Activated naive CD4-positive, alpha-beta T cell treated with anti-CD3 and anti-CD28 coated beads, Interleukin-2, amount 50 U/mL, for 72 hours (primary cell): ENCODE results near the gene ASB14. TPM values are rescaled to one million over a fixed set of nuclear protein-coding genes. Genes with fewer than 3 reads are reported as not detected.
"Not testable (repeated sequence)": the region's sequence is repeated elsewhere in the genome, so short reads cannot be mapped to it uniquely, and the experiment has no call there.

Experiments
- ATAC-seq, 2 donors: fragments of 150-1000 bp; cut with Tn5 transposase; 2 replicates each; pipeline ENCODE4 v1.10.0; 2021; ENCODE audit warnings: mild to moderate bottlenecking in 2 of 2, moderate library complexity in 2 of 2
- DNase-seq, 2 donors: peaks; one replicate each; pipeline ENCODE4 v3.0.0; 2021 to 2022; ENCODE audit warnings: low spot score in 2 of 2
- H3K27ac Mint-ChIP-seq, 2 donors: one replicate each; pipeline ENCODE4 v1.8.0; 2022; ENCODE audit warnings: mild to moderate bottlenecking in 2 of 2, mixed read lengths in 2 of 2
- H3K36me3 Mint-ChIP-seq, 2 donors: one replicate each; pipeline ENCODE4 v1.8.0; 2022; ENCODE audit warnings: mixed read lengths in 2 of 2
- H3K9me3 Mint-ChIP-seq, 2 donors: one replicate each; pipeline ENCODE4 v1.8.0; 2022; ENCODE audit warnings: mixed read lengths in 2 of 2
- total RNA-seq, 2 donors: library from RNA; stranded (reverse); gene quantifications; one replicate each; pipeline ENCODE4 v1.2.3, GENCODE V29; 2022

ASB14 gene
- not detected for total RNA-seq

DNA sequence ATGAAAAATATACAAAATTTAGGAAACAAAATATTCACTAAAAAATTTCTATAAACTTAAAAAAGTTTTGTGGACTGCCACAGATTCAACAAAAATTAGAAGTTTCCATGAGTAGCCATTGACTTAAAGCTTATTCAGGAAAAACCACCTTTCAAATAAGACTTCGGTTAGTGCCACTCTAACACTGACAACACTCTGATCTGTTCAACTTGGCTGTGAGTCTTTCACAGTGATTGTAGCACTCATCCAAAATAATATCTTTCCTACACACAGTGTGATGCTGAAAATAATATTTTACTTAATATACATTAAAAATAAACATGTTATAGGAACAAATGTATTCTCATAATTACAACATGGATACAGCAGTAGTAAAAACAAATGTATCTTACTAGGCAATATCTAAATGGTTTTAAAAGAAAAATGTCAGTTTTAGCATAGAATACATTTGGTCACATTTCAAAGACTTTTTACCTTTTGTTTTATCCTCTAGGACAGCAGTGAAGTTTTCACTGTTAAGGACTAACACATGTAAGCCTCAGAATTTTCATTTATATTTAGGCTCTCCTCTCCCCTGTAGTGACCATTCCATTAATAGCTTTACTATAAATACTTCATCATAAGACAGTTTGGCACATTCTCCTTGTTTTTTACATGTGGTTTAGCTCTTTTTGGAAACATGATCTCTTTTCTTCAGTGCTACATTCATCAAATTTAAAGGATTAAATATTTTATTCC lies at the start of gene ASB14:
TSS of gene ASB14 (minus strand) at position 527 of the 738 bp plus-strand sequence. CDS start 652 bp downstream, outside the sequence.
- Mint-ChIP-seq H3K36me3 (peaks cover 0 to 5% of the 10 kb centered on the region in 2 donors), H3K27ac (no peak within 1 kb of the TSS), H3K9me3 (peaks cover 0 to 1% of the 10 kb centered on the region in 2 donors)
- no peak for DNase-seq
- no peak for ATAC-seq

DNA sequence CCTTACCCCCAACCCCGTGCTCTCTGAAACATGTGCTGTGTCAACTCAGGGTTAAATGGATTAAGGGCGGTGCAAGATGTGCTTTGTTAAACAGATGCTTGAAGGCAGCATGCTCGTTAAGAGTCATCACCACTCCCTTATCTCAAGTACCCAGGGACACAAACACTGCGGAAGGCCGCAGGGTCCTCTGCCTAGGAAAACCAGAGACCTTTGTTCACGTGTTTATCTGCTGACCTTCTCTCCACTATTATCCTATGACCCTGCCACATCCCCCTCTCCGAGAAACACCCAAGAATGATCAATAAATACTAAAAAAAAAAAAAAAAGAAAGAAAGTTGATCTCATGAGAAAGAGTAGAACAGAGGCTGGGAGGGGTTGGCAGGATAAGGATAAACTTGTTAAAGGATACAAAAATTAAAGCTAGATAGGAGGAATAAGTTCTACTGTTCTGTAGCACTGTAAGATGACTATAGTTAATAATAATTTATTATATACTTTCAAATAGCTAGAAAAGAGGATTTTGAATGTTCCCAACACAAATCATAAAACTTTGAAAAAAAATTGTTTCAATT lies 46.7 kb upstream of the ASB14 start:
- DNase-seq, H3K9me3 Mint-ChIP-seq, H3K36me3 Mint-ChIP-seq, H3K27ac Mint-ChIP-seq, ATAC-seq: not testable (repeated sequence)

DNA sequence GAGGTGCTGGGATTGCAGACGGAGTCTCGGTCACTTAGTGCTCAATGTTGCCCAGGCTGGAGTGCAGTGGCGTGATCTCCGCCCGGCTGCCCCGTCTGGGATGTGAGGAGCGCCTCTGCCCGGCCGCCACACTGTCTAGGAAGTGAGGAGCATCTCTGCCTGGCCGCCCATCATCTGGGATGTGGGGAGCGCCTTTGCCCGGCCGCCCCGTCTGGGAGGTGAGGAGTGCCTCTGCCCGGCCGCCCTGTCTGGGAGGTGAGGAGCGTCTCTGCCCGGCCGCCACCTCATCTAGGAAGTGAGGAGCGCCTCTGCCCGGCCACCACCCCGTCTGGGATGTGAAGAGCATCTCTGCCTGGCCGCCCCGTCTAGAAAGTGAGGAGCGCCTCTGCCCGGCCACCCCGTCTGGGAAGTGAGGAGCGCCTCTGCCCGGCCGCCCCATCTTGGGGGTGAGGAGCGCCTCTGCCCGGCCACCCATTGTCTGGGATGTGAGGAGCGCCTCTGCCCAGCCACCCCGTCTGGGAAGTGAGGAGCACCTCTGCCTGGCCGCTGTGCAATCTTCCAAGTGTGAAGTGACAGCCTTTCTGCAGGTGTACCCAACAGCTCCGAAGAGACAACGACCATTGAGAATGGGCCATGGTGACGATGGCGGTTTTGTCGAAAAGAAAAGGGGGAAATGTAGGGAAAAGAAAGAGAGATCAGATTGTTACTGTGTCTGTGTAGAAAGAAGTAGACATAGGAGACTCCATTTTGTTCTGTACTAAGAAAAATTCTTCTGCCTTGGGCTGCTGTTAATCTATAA lies 46.0 kb upstream of the ASB14 start:
- DNase-seq, H3K9me3 Mint-ChIP-seq, ATAC-seq, H3K27ac Mint-ChIP-seq, H3K36me3 Mint-ChIP-seq: not testable (repeated sequence)

DNA sequence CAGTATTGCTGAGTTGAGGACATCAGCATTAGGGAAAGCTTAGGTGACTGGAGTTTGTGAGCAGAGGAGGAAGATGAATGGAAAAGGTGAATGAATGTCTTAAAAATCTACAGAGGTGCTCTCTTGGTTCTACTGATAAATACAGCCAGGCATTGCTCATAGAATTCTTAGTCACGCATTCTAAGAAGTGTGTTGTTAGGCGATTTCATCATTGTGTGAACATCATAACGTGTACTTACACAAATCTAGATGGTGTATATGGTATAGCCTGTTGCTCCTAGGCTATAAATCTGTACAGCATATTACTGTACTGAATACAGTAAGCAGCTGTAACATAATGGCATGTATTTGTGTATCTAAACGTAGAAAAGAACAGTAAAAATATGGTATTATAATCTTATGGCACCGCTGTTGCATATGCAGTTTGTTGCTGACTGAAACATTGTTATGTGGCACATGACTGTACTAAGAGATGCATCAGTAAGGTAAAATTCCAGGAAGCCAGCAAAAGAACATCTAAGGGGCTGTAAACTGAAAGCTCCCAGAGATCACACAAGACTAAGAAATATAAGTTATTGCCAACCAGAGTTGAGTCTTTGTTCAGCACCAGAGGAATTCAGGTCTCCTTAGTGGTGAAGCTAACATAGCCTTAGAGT lies 42.9 kb upstream of the ASB14 start:
- peak in 1 of 2 donors; percentile 44 for ATAC-seq
- DNase-seq, result no peak
- Mint-ChIP-seq H3K27ac (no peak overlapping the region), H3K36me3 (no peaks in the 10 kb centered on the region), H3K9me3 (no peaks in the 10 kb centered on the region)

- H3K36me3 Mint-ChIP-seq, result no peaks in the 10 kb centered on the region
- H3K9me3 Mint-ChIP-seq, result no peaks in the 10 kb centered on the region
- DNase-seq (no peak), ATAC-seq (no peak)
- H3K27ac Mint-ChIP-seq, result no peak overlapping the region
Measured at GRCh38 chr3:57331078-57331610, 38.7 kb upstream of the ASB14 start.

- DNase-seq, H3K27ac Mint-ChIP-seq, H3K9me3 Mint-ChIP-seq, H3K36me3 Mint-ChIP-seq, ATAC-seq: not testable (repeated sequence)
Measured at GRCh38 chr3:57326498-57326897, 34.0 kb upstream of the ASB14 start.

GRCh38 chr3:57314204-57314603 lies 21.7 kb upstream of the ASB14 start:
- no peak for ATAC-seq
- H3K27ac Mint-ChIP-seq, result no peak overlapping the region
- peaks cover 0 to 2% of the 10 kb centered on the region in 2 donors for H3K9me3 Mint-ChIP-seq
- DNase-seq, result no peak
- no peaks in the 10 kb centered on the region for H3K36me3 Mint-ChIP-seq

DNA sequence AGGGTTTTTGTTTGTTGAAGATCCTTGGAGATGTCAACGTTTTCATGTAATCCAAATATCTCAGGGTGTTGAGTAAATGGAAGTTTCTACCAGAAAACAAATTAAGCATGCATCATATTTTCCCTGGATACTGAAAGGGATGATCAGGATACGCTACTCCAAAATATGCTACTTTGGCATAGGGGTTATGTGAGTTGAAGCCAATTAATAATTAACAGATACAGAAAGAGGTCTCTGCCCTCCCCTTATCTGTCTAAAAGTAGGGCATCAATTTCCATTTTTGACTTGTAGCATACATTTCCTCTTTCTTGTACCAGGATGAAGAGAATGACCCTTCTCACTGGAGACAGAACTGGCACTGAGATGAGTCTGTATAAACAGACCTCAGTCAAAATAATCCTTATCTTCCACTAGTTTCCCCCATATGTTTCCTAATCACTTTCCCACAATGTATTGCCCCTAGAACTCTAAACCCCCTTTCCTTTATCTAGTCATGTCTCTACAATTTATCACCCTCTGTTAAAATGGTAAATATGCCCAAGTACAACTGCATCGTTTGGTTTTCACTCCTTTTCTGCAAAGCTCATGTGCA lies 17.4 kb upstream of the ASB14 start:
- no peak for DNase-seq
- no peaks in the 10 kb centered on the region for H3K36me3 Mint-ChIP-seq
- H3K9me3 Mint-ChIP-seq, result no peaks in the 10 kb centered on the region
- no peak for ATAC-seq
- H3K27ac Mint-ChIP-seq, result no peak overlapping the region

- DNase-seq, H3K36me3 Mint-ChIP-seq, H3K27ac Mint-ChIP-seq, H3K9me3 Mint-ChIP-seq, ATAC-seq: not testable (repeated sequence)
Measured at GRCh38 chr3:57303520-57303919, 11.0 kb upstream of the ASB14 start.

GRCh38 chr3:57298041-57298440 lies 5.6 kb upstream of the ASB14 start:
- H3K9me3 Mint-ChIP-seq, result no peaks in the 10 kb centered on the region
- H3K36me3 Mint-ChIP-seq, result no peaks in the 10 kb centered on the region
- no peak overlapping the region for H3K27ac Mint-ChIP-seq
- DNase-seq (peak in 1 of 2 donors; percentile 8), ATAC-seq (peak; percentile 80 to 100)

DNA sequence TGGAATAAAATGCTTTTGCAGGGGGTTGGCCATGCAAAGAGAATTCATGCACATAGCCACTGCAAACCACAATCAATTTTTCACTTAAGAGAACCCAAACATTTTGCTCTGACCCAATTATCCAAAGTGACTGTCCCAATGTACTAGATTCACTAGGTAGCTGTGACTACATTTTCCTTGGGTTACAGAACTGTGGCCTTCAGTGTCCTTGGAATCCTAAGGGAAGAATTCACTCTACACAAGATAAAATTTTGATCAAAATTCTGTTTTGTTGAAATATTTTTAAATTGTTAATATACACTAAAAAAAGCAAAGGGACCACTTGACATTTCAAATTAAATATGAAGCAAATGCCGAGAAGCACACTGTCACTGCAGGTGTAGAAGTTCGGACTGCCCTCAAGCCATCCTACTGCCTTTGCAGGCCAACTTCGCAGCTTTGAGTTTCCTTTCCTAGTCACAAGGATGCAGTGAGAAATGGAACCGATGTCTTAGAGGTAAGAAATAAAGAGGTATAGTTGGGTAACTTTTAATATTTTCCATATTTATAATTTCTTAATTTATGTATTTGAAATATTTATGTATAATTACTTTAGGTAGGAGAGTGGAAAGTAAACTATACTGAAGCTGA lies 527 bp upstream of the ASB14 start:
- DNase-seq (no peak), ATAC-seq (no peak)
- Mint-ChIP-seq H3K27ac (no peak overlapping the region), H3K9me3 (no peaks in the 10 kb centered on the region), H3K36me3 (no peaks in the 10 kb centered on the region)

GRCh38 chr3:57288403-57288802 lies 4.1 kb downstream of the ASB14 start:
- no peak for DNase-seq
- ATAC-seq, result no peak
- Mint-ChIP-seq H3K27ac (no peak overlapping the region), H3K36me3 (peaks cover 0 to 7% of the 10 kb centered on the region in 2 donors), H3K9me3 (peaks cover 0 to 4% of the 10 kb centered on the region in 2 donors)

GRCh38 chr3:57287205-57287604 lies 5.3 kb downstream of the ASB14 start:
- H3K9me3 Mint-ChIP-seq, result peaks cover 0 to 4% of the 10 kb centered on the region in 2 donors
- DNase-seq (no peak), ATAC-seq (no peak)
- H3K36me3 Mint-ChIP-seq, result peaks cover 0 to 7% of the 10 kb centered on the region in 2 donors
- H3K27ac Mint-ChIP-seq, result no peak overlapping the region

GRCh38 chr3:57283334-57283733 lies 9.2 kb downstream of the ASB14 start:
- DNase-seq (no peak), ATAC-seq (no peak)
- H3K9me3 Mint-ChIP-seq, result peaks cover 0 to 4% of the 10 kb centered on the region in 2 donors
- H3K27ac Mint-ChIP-seq, result no peak overlapping the region
- peaks cover 6 to 7% of the 10 kb centered on the region in 2 donors for H3K36me3 Mint-ChIP-seq

- Mint-ChIP-seq H3K27ac (no peak overlapping the region), H3K36me3 (peaks cover 0 to 6% of the 10 kb centered on the region in 2 donors), H3K9me3 (no peaks in the 10 kb centered on the region)
- peak in 1 of 2 donors; percentile 51 for ATAC-seq
- no peak for DNase-seq
Measured at GRCh38 chr3:57281715-57282114, 10.8 kb downstream of the ASB14 start.

GRCh38 chr3:57279685-57280084 lies 12.8 kb downstream of the ASB14 start:
- no peak for DNase-seq
- ATAC-seq, result no peak
- H3K36me3 Mint-ChIP-seq, result peaks cover 0 to 6% of the 10 kb centered on the region in 2 donors
- no peaks in the 10 kb centered on the region for H3K9me3 Mint-ChIP-seq
- H3K27ac Mint-ChIP-seq, result peak overlapping the region in 1 of 2 donors; percentile 65
